HL-60/S4 treated with retinoic acid at 250 ng/mL for 4 days and 3 days (cell line): ENCODE results near the gene POLL.

Source experiments
- in situ Hi-C: fragments of 300-500 bp; cut with MboI; formaldehyde crosslinking; loops from 2 replicates; pipeline ENCODE4 v1.7.0; 2022; ENCODE audit warnings: low sequenced_read_pairs

Gene POLL

DNA sequence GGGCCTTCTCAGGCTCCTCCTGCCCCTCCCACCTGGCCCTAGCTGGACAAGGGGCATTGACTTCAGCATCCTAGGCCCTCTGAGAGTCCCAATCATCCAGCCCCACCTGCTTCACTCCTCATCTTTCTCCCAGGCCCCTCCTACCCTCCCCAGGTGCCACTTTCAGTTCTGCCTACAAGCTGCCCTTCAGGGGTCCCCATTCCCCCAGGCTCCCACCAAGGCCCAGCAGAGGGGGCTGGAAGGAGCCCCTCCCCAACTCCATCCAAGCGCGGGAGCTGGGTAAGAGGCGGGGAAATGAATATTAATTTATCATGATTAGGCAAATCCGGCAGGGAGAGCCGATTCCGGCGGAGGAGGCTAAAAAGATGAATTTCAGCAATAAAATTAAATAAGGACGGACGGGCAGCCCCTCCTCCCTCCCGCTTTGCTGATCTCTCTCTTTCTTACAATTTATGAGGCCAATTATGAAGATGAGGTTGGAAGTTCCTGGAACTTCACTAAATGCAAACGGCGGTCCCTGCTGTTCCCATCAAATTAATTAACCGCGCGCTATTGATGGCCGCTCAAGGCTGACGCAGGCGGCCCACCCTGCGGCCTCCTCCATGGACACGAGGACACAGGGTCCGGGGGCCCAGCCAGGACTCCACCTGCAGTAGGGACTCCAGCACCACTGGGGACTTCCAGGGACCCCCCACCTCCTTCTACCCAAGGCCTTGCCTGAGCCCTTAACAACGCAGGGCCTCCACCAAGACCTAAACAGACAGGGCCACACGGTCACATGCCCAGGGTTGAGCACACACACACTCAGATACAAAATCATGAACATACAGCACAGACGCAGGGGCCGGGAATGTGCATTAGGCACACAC is 13.9 kb downstream of the POLL start:
- in situ Hi-C loops = no loop called here

- in situ Hi-C loops = no loop called here
Measured at GRCh38 chr10:101572785-101573184, 15.3 kb downstream of the POLL start.

- in situ Hi-C loops = no loop called here
Measured at GRCh38 chr10:101572126-101572525, 15.9 kb downstream of the POLL start.

DNA sequence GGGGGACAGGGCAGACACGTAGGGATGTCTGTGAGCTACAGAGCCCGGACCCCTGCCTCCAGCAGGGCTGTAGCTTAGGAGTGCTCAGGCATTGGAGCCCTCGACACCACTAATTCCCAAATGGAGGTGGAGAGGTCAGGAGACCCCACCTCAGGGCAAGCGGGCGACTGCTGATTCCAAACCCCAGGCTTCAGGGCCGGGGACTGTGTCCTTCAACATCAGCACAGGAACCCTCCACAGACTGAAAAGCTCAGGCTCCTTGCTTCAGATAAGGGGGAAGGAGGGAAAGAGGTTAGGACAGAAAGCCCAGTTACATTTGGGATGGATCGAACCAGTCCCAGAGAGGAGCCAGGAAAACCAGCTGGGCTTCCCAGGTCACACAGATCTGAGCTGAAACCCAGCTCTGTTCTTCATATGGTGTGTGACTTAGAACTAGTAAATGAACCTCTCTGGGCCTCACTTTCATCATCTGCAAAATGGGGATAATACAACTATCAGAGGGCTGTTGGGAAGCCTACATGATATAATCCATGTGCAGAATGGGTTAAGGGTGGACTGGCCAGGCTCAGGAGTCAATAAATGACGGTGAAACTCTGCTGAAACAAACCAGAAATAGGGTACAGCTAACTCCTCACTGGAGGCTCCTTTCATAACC is 16.7 kb downstream of the POLL start:
- in situ Hi-C loops = no loop called here

DNA sequence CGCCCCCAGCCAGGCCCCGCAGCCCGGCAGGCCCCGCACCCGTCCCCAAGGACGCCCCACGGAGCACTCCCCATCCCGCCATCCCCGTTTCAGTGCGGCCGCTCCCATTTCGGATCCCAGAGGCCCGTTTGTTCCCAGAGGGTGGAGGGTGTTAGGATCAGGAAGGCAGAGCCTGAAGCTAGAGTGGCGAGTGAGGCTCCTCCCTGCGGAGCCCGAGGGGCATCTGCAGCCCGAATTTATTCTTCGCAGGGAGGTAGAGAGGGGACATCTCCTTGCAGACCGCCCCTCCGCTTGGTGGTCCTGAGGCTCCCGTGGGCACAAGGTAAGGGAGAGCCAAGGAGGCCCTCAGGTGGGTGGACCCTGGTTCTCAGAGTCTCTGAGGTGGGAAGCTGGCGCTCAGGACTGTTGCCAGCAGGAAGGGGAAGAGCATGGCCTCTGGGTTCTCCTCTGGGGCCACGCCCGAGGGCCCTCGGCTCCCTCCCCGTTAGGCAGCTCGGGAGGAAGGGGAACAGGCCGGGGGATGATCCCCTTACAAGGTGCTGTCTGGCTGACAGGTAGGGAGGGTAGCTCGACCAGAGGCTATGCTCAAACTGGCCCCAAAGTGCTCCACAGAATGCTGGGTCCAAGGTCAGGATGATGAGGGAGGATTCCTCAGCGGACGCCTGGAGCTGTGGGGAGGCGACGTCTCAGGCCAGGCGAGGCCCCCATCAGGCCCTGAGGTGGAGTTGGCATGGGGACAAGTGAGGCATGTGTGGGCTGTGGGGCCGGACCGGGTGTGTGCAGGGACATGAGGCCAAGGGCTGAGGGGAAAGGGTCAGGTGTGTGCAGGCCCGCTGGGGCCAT is 17.4 kb downstream of the POLL start:
- in situ Hi-C loops = no loop called here

- in situ Hi-C loops = no loop called here
Measured at GRCh38 chr10:101569622-101570427, 18.2 kb downstream of the POLL start.

- in situ Hi-C loops = no loop called here
Measured at GRCh38 chr10:101569323-101569621, 18.8 kb downstream of the POLL start.

GRCh38 chr10:101568054-101568745 is 19.9 kb downstream of the POLL start:
- in situ Hi-C loops = no loop called here

- in situ Hi-C loops = no loop called here
Measured at GRCh38 chr10:101567165-101568006, 20.7 kb downstream of the POLL start.

DNA sequence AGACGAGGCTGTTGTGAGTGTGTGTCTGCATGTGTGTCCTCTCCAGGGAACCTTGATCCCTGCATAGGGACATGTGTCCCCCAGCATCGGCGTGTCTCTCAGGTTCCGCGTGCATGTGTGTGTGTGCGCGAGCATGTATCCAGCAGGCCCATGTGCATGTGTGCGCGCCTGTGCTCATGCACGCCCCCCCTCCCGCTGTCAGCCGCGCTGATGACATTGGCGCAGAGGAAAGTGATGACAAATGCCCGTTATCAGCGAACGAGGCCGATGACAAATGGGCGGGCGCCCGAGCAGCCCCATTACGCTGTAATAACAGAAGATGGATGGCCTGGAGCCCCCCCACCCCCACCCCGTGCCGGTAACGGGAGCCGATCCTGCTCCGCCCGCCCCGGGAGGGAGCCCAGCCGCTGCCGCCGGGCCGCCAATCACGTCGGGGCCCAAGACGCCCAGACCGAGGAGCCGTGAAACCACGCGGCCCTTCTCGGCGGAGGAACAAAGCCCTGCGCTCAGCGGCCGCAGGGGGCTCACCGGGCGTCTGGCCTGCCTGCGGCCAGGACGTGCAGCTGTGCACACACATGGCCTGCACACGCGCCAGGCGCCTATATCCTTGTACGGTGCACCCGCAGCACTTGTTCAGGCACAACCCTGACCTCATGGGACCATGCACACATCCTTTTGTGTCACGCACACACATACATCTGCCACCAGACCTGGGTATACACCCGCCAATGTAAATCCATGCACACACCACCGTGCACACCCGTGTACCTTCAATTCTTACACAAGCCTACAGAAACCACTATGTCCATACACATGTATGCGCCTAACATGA is 21.5 kb downstream of the POLL start:
- in situ Hi-C loops = no loop called here

GRCh38 chr10:101565936-101566332 is 22.1 kb downstream of the POLL start:
- in situ Hi-C loops = no loop called here

GRCh38 chr10:101565370-101565900 is 22.6 kb downstream of the POLL start:
- in situ Hi-C loops = no loop called here

DNA sequence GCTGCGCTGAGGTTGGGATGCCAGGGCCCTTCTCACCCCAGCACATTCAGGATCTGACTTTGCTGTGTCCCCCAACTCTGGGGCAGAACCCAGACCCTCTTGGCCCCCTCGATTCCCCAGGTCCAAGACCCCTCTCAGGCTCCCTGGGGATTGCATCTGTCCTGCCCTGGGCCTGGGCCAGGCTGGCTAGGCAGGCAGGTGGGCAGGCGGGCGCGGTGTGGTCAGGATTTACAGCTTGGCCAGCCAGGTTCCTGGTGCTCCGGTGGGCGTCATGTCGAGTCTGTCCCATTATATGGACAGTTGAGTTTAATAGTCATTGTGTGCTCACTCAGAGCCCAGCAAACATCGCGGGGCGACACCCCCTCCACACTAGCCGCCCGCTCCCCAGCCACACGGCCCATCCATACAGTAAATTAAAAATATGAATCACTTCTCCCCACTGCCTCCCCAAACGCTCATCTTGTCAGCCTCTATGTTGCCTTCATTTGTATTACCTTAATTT is 23.5 kb downstream of the POLL start:
- in situ Hi-C loops = no loop called here

- in situ Hi-C loops = no loop called here
Measured at GRCh38 chr10:101563497-101564040, 24.5 kb downstream of the POLL start.

DNA sequence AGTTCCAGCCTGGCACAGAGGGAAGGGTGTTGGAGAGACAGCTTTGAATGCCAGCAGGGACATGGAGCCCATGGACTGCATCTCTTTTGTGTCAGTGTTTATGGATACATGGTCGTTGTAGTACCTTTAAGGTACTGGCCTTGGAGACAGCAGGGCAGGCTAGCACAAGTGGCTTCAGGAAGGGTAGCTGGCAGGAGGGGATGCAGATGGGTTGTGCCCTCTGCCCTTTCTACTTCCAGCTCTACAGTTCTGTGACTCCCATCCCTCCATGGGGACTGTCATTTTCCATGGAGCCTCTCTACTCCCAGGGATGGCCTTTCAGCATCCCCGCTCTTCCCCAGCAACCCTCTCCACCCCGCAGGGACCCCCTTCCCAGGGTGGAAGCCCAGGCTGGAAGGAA is 25.1 kb downstream of the POLL start:
- in situ Hi-C loops = no loop called here

DNA sequence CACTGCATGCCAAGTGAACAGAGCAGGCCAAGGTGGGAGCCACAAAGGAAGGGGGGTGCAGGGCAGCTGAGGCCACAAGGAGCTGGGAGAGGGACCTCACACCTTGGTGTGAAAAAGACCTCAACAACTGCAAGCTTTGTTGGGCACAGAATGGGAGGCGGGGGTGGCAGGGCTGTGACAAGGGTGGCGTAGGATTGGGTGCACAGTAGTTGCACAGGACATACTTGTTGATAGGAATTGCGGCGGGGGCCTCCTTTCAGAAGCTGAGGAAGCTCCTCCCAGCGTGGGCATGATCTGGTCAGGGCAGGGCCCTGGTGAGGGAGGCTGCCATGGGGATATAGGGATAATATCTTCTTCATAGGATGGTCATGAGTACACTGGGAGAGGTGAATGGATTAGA is 25.8 kb downstream of the POLL start:
- in situ Hi-C loops = no loop called here

DNA sequence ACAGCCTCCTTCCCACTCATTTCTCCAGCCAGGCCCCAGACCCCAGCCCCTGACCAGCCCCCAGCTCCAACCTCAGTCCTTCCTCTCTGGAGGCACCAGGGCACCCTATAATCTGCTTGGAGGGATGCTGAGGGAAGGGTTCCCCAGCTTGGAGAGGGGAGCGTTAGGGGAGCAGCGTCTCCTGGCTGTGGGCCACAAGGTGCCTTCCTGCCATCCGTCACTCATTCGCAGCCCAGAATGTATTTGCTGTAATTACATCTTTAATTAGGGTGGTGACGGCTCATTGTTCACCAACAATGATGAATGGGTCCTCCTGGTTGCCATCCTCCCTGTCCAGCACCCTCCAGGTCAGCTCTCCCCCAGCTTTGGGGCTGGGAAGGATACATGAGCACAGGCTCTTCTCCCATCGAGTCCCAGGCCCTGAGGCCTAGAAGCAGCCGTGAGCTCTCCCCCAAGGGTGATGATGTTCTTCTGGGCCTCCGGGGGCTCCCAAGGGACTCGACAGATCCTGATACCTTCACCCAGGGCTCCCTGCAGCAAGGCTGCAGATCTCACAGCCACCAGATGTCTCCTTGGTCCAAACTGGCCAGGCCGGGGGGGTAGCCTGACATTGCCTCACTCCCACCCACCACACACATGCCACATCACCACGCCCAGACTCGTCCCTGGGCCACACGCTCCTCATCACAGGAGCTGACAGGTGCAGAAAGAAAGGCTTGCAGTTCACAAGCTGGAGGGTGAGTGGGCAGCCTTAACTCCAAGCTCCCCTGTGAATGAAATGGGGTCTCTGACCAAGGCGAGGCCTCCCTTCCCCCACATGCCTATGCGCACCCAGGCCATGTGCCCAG is 26.8 kb downstream of the POLL start:
- in situ Hi-C loops = no loop called here
